Fibroblast of mammary gland (primary cell): ENCODE results near the gene CARD14.

Source experiments
- DNase-seq: peaks from one replicate; pipeline ENCODE4 v3.0.0-alpha.2; 2010; ENCODE audit warnings: low read depth
- H3K4me3 ChIP-seq: 2 replicates; pipeline ENCODE4 v1.5.1; 2011; ENCODE audit warnings: low read depth, mild to moderate bottlenecking, low read length, moderate library complexity; ENCODE audit not compliant: control insufficient read depth
- CTCF ChIP-seq: conservative IDR thresholded peaks from 2 replicates; pipeline ENCODE4 v1.5.1; 2011; ENCODE audit warnings: low read depth, low read length, inconsistent platforms; ENCODE audit not compliant: control insufficient read depth, insufficient read depth

The CARD14 gene

GRCh38 chr17:80160536-80160935 is 9.3 kb upstream of the CARD14 start:
- TF ChIP-seq CTCF: no peak
- H3K4me3 ChIP-seq: no peak overlapping the region
- no peak for DNase-seq

- TF ChIP-seq CTCF: no peak
- peak; percentile 29 for DNase-seq
Observed at GRCh38 chr17:80163336-80163735, 6.5 kb upstream of the CARD14 start.

GRCh38 chr17:80164185-80164584 is 5.6 kb upstream of the CARD14 start:
- no peak for TF ChIP-seq CTCF
- DNase-seq: no peak
- H3K4me3 ChIP-seq: no peak overlapping the region

More at GRCh38 chr17:80163336-80163735, 6.5 kb upstream of the CARD14 start:
- no peak overlapping the region for H3K4me3 ChIP-seq

GRCh38 chr17:80166446-80166845 is 3.4 kb upstream of the CARD14 start:
- DNase-seq: no peak
- no peak overlapping the region for H3K4me3 ChIP-seq
- no peak for TF ChIP-seq CTCF

- DNase-seq: no peak
- no peak for TF ChIP-seq CTCF
- H3K4me3 ChIP-seq: no peak overlapping the region
Observed at GRCh38 chr17:80168371-80168770, 1.5 kb upstream of the CARD14 start.

GRCh38 chr17:80169107-80169506 is 723 bp upstream of the CARD14 start:
- DNase-seq: no peak
- no peak for TF ChIP-seq CTCF
- no peak overlapping the region for H3K4me3 ChIP-seq

GRCh38 chr17:80171681-80172080 is 1.9 kb downstream of the CARD14 start:
- no peak overlapping the region for H3K4me3 ChIP-seq
- TF ChIP-seq CTCF: no peak
- no peak for DNase-seq
